NT2/D1 (cell line): ENCODE results near the gene TERB1.

Experiments
- DNase-seq: peaks from one replicate; pipeline ENCODE4 v3.0.0-alpha.2; 2011; ENCODE audit warnings: low read depth, low spot score
- H3K27me3 ChIP-seq: 2 replicates; pipeline ENCODE4 v1.6.0; 2011; ENCODE audit warnings: mild to moderate bottlenecking; ENCODE audit not compliant: insufficient read length, insufficient read depth
- H3K36me3 ChIP-seq: 2 replicates; pipeline ENCODE4 v1.6.1; 2011; ENCODE audit warnings: mild to moderate bottlenecking, low read length, mixed read lengths; ENCODE audit not compliant: insufficient read depth, insufficient read length
- H3K4me1 ChIP-seq: 2 replicates; pipeline ENCODE4 v1.5.1; 2011; ENCODE audit not compliant: insufficient read depth, insufficient read length
- H3K4me3 ChIP-seq: 2 replicates; pipeline ENCODE4 v1.5.1; 2011; ENCODE audit warnings: low read depth; ENCODE audit not compliant: insufficient read length
- H3K9ac ChIP-seq: 2 replicates; pipeline ENCODE4 v1.6.0; 2011; ENCODE audit warnings: low read depth; ENCODE audit not compliant: insufficient read length
- H3K9me3 ChIP-seq: 2 replicates; pipeline ENCODE4 v1.5.1; 2011; ENCODE audit warnings: mild to moderate bottlenecking, low read length; ENCODE audit not compliant: insufficient read depth
- SUZ12 ChIP-seq: IDR thresholded peaks from 2 replicates; pipeline ENCODE4 v1.6.1; 2011; ENCODE audit not compliant: insufficient read length, insufficient read depth; ENCODE audit errors: extremely low read depth
- YY1 ChIP-seq: IDR thresholded peaks from 2 replicates; pipeline ENCODE4 v1.6.1; 2011; ENCODE audit not compliant: insufficient read length, insufficient read depth
- ZNF274 ChIP-seq: IDR thresholded peaks from 2 replicates; pipeline ENCODE4 v1.6.1; 2011; ENCODE audit warnings: mild to moderate bottlenecking, low read depth, low read length

Gene TERB1

DNA sequence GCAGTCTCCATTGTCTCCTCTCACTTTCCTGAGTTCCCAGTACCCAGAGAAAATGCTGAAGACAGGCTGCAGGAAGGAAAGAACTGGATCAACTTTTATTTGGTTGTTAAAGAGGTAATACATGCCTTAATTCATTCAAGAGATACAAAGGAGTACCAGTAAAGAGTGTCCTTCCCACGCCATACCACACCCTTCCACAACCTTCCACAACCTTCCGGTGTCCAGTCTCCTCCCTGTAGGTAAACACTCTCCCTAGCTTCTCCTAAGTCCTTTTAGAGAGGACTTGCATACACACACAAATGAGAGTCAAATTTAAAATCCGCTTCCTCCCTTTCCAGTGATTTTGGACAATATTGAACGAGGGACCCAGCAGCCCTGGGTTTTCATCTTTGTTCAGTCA is 40.0 kb upstream of the TERB1 start:
- no peak overlapping the region for H3K9ac ChIP-seq
- no peak for TF ChIP-seq SUZ12
- TF ChIP-seq ZNF274 = no peak
- TF ChIP-seq YY1 = no peak
- peaks cover 57% of the 10 kb centered on the region for H3K27me3 ChIP-seq
- H3K36me3 ChIP-seq = no peaks in the 10 kb centered on the region
- peaks cover 5% of the 10 kb centered on the region for H3K4me1 ChIP-seq
- H3K9me3 ChIP-seq = no peaks in the 10 kb centered on the region
- H3K4me3 ChIP-seq = no peak overlapping the region
- no peak for DNase-seq

DNA sequence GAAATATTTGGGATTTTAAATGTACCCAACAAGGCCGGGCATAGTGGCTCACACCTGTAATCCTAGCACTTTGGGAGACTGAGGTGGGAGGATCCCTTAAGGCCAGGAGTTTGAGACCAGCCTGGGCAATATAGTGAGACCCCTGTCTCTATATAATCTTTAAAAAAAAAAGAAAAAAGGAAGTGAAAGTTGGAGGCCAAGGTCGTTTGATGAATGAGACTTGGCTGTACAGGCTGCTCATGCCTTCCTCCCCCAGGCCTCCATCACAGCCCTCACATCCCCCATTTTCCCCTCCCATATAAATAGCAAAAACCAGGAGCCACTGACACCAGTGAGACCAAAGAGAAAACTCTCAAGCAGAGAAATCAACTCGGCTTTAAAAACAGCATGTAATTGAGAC is 39.5 kb upstream of the TERB1 start:
- Histone ChIP-seq H3K9ac (no peak overlapping the region), H3K27me3 (peaks cover 53% of the 10 kb centered on the region), H3K4me1 (peaks cover 5% of the 10 kb centered on the region), H3K9me3 (no peaks in the 10 kb centered on the region), H3K4me3 (no peak overlapping the region), H3K36me3 (no peaks in the 10 kb centered on the region)
- TF ChIP-seq YY1 (no peak), ZNF274 (no peak), SUZ12 (no peak)
- no peak for DNase-seq

DNA sequence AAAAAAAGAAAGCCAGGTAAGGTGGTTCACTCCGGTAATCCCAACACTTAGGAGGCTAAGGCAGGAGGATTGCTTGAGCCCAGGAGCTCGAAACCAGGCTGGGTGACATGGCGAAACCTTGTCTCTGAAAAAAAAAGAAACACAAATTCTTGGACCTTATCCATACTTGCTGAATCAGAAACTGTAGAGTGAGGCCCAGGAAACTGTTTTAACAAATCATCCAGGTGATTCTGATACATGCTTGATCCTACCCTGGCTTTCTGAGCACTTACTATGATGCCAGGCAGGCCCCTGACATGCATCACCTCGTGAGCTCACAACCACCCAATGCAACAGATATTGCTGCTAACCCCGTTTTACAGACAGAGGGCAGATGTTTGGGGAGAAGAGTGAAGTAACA is 33.4 kb upstream of the TERB1 start:
- TF ChIP-seq YY1 (no peak), SUZ12 (no peak), ZNF274 (no peak)
- H3K9me3 ChIP-seq = no peaks in the 10 kb centered on the region
- no peak overlapping the region for H3K9ac ChIP-seq
- H3K4me3 ChIP-seq = no peak overlapping the region
- H3K27me3 ChIP-seq = peaks cover 9% of the 10 kb centered on the region
- H3K36me3 ChIP-seq = no peaks in the 10 kb centered on the region
- no peaks in the 10 kb centered on the region for H3K4me1 ChIP-seq
- DNase-seq = no peak

DNA sequence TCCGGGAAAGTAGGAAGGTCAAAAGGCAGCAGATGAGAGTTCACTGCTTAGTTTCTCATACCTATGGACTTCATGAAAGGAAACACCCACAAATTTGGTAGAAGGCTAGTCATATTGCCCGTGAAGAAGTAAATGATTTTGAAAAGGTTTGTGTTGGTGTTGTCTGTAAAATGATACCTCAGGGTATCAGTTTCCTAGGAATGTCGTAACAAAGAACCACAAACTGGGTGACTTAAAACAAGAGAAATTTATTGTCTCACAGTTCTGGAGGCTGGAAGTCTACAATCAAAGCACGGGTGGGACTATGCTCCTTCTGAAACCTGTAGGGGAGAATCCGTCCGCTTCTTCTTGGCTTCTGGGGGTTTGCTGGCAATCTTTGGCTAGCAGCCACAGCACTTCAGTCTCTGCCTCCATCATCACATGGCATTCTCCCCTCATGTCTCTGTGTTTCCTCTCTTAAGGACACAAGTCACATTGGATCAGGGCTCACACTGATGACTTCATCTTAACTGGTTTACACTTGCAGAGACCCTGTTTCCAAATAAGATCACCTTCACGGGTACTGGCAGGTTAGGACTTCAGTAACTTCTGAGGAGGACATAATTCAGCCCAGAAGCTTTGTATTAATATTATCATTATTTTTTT is 31.4 kb upstream of the TERB1 start:
- H3K4me1 ChIP-seq = peaks cover 3% of the 10 kb centered on the region
- DNase-seq = no peak
- no peak overlapping the region for H3K9ac ChIP-seq

DNA sequence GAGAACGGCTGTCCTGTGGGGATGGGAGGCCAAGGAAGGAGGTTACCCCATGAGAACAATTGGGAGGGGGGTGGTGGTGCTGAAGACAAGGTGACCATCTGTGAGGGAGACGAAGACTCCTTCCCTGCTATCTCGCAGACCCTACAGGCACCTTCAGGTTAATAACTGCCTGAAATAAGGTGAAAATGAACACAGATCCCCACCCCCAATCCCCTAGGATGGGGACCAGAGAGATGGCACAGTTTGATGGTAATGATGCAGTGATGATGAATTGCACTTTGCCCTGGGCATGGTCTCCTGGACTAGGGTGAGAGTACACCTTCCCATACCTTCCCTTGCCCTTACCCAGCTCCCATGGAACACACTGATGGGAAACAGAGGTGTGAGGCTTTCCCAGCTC is 30.8 kb upstream of the TERB1 start:
- Histone ChIP-seq H3K9me3 (no peaks in the 10 kb centered on the region), H3K4me1 (peaks cover 3% of the 10 kb centered on the region), H3K36me3 (peaks cover 18% of the 10 kb centered on the region), H3K27me3 (peaks cover 9% of the 10 kb centered on the region), H3K9ac (no peak overlapping the region), H3K4me3 (no peak overlapping the region)
- DNase-seq = no peak
- TF ChIP-seq SUZ12 = no peak

More for the DNA sequence above, 31.4 kb upstream of the TERB1 start:
- H3K27me3 ChIP-seq = peaks cover 9% of the 10 kb centered on the region
- TF ChIP-seq SUZ12 (no peak), YY1 (no peak), ZNF274 (no peak)
- no peaks in the 10 kb centered on the region for H3K9me3 ChIP-seq
- no peak overlapping the region for H3K4me3 ChIP-seq
- H3K36me3 ChIP-seq = peaks cover 13% of the 10 kb centered on the region

DNA sequence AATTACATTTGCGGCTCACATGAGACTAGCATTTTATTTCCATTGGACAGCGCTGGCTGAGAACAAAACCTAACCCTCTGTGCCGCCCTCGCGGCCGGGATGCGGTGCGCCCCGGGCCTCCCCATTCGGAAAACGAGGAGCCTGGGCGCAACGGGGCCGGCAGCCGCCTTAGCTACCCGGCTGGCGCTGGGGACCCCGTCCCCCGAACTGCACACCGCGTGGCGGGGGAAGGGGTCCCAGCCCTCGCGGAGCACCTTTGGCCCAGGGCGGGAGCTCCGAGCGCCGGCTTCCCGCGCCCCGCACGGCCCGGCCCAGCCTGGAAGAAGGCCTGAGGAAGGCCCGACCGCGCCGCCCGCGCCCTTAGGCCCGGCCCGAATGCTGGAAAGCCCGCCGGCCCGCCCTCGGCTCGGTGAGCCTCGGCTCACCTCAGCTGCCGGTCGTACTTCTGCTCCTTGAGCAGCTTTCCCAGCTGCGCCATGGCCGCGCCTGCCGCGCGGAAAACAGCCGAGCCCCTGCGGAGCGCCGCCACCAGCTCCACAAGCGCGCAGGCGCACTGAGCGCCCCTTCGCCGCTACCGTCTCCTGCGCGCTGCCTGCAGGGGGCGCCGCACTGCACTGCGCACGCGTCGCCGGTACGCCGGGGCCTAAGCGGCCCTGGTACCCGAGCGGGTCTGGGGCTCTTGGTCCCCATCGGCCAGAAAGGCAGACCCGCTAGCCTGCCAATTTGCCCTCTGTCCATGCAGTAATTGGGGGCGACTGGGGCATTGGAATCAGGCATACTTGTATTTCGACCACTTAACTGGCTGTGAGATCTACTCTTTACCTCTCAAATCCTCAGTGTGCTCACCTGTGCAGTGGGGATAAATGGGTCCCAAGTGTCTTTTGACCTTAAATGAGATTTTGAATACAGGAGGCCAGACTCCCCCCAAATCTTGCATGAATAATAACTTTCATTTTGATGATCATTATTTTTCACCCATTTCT is 29.3 kb upstream of the TERB1 start, which contains the start of gene NAE1:
NAE1 (minus strand) TSS at position 555 of the 983 bp plus-strand sequence; CDS start at position 478, 77 bp downstream.
- Histone ChIP-seq H3K27me3 (peaks cover 9% of the 10 kb centered on the region), H3K4me1 (peaks cover 3% of the 10 kb centered on the region), H3K4me3 (peak within 1 kb of the TSS; percentile 79), H3K9me3 (no peaks in the 10 kb centered on the region), H3K9ac (peak within 1 kb of the TSS; percentile 97), H3K36me3 (peaks cover 33% of the 10 kb centered on the region)
- TF ChIP-seq SUZ12 (no peak), YY1 (peak; percentile 54)
- peak; percentile 88 for DNase-seq

DNA sequence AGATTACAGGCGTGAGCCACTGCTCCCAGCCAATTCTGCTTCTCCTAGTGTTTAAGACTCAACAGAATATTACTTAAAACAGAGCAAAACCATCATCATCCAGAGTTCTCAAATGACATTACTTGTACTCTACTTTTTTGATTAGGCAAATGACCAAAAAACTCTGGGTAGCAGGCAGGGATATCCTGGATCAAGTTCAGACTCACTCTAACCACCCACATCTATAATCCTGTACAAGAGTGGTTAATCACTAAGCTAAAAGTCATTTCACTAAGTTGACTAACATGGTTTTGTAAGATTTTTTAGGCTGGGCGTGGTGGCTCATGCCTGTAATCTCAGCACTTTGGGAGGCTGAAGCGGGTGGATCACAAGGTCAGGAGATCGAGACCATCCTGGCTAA is 22.6 kb upstream of the TERB1 start:
- no peak overlapping the region for H3K4me3 ChIP-seq
- no peaks in the 10 kb centered on the region for H3K27me3 ChIP-seq
- no peak for TF ChIP-seq SUZ12
- no peak for TF ChIP-seq YY1
- TF ChIP-seq ZNF274 = no peak
- H3K9me3 ChIP-seq = no peaks in the 10 kb centered on the region
- DNase-seq = no peak
- no peaks in the 10 kb centered on the region for H3K4me1 ChIP-seq
- H3K36me3 ChIP-seq = peaks cover 72% of the 10 kb centered on the region
- H3K9ac ChIP-seq = no peak overlapping the region
